Mesendoderm (in vitro differentiated cells): ENCODE data around the gene LYPD4. TPM values are rescaled to one million over a fixed set of nuclear protein-coding genes. Genes with fewer than 3 reads are reported as not detected.

Source experiments
- DNase-seq: peaks from one replicate; pipeline ENCODE4 v3.0.0; 2013
- H2AK5ac ChIP-seq: 2 replicates; pipeline ENCODE4 v1.6.1; 2013; ENCODE audit warnings: low read length, inconsistent platforms
- H2BK120ac ChIP-seq: 2 replicates; pipeline ENCODE4 v1.6.1; 2013; ENCODE audit warnings: low read depth, mild to moderate bottlenecking, low read length, moderate library complexity, mixed read lengths
- H2BK15ac ChIP-seq: replicated peaks from 2 replicates; pipeline ENCODE4 v1.6.1; 2013; ENCODE audit warnings: low read depth, mild to moderate bottlenecking, moderate library complexity
- H2BK5ac ChIP-seq: 2 replicates; pipeline ENCODE4 v1.6.1; 2013; ENCODE audit warnings: low read length, inconsistent platforms
- H3K18ac ChIP-seq: 2 replicates; pipeline ENCODE4 v1.6.1; 2013; ENCODE audit warnings: mild to moderate bottlenecking, low read length, mixed read lengths
- H3K23ac ChIP-seq: one replicate; pipeline ENCODE4 v1.6.1; 2013; ENCODE audit warnings: low read length
- H3K27ac ChIP-seq: 2 replicates; pipeline ENCODE4 v1.5.1; 2013; ENCODE audit warnings: low read depth, mild to moderate bottlenecking, inconsistent platforms, low read length, moderate library complexity
- H3K27me3 ChIP-seq: 2 replicates; pipeline ENCODE4 v1.6.1; 2013; ENCODE audit warnings: low read length, control low read depth, mild to moderate bottlenecking, inconsistent platforms; ENCODE audit not compliant: insufficient read depth, poor library complexity
- H3K36me3 ChIP-seq: 2 replicates; pipeline ENCODE4 v1.6.1; 2013; ENCODE audit warnings: low read length, inconsistent platforms; ENCODE audit not compliant: control insufficient read depth, insufficient read depth
- H3K4ac ChIP-seq: one replicate; pipeline ENCODE4 v1.6.1; 2013; ENCODE audit warnings: low read depth, mild to moderate bottlenecking, low read length, moderate library complexity
- H3K4me1 ChIP-seq: 2 replicates; pipeline ENCODE4 v1.6.1; 2013; ENCODE audit warnings: low read depth, low read length, inconsistent platforms; ENCODE audit not compliant: control insufficient read depth
- H3K4me2 ChIP-seq: 2 replicates; pipeline ENCODE4 v1.6.1; 2013; ENCODE audit warnings: low read length
- H3K4me3 ChIP-seq: 2 replicates; pipeline ENCODE4 v1.5.1; 2013; ENCODE audit warnings: mild to moderate bottlenecking, low read length
- H3K56ac ChIP-seq: one replicate; pipeline ENCODE4 v1.6.1; 2013; ENCODE audit warnings: low read length
- H3K79me1 ChIP-seq: 2 replicates; pipeline ENCODE4 v1.6.1; 2013; ENCODE audit warnings: low read length, inconsistent platforms
- H3K79me2 ChIP-seq: 2 replicates; pipeline ENCODE4 v1.6.1; 2013; ENCODE audit warnings: mild to moderate bottlenecking, low read length; ENCODE audit not compliant: control insufficient read depth, insufficient read depth
- H3K9ac ChIP-seq: 2 replicates; pipeline ENCODE4 v1.6.1; 2013; ENCODE audit warnings: low read length, inconsistent platforms
- H4K5ac ChIP-seq: one replicate; pipeline ENCODE4 v1.6.1; 2013; ENCODE audit warnings: low read length
- H4K8ac ChIP-seq: one replicate; pipeline ENCODE4 v1.6.1; 2013; ENCODE audit warnings: low read depth, mild to moderate bottlenecking, control low read depth, low read length, moderate library complexity
- WGBS: extraction: QIAGEN DNeasy Blood & Tissue Kit; methylation state at CpG from one replicate; pipeline ENCODE4 v1.1.7; 2013; ENCODE audit warnings: low lambda C conversion rate, missing lambda C conversion rate; ENCODE audit not compliant: insufficient coverage; ENCODE audit errors: extremely low coverage; 5-methylcytosine and 5-hydroxymethylcytosine counted together
- polyA plus RNA-seq, 2 experiments: library from polyadenylated mRNA; stranded (reverse); fragments of 200-250 nt; gene quantifications; one replicate each; pipeline ENCODE4 v1.2.3, GENCODE V29; 2013

Gene LYPD4
- polyA plus RNA-seq (2013, experiment 1 of 2): not detected
- polyA plus RNA-seq (2013, experiment 2 of 2): not detected

- no peaks in the 10 kb centered on the region for H3K36me3 ChIP-seq
- H4K5ac ChIP-seq: no peak within 1 kb of the TSS
- no peaks in the 10 kb centered on the region for H3K79me1 ChIP-seq
- no peak within 1 kb of the TSS for H3K4me2 ChIP-seq
- H3K9ac ChIP-seq: no peak within 1 kb of the TSS
- WGBS: no CpG with 5 or more reads among the region's 30 CpGs
- no peak within 1 kb of the TSS for H2AK5ac ChIP-seq
- H2BK5ac ChIP-seq: no peak within 1 kb of the TSS
- H3K79me2 ChIP-seq: no peaks in the 10 kb centered on the region
- H3K4ac ChIP-seq: no peak within 1 kb of the TSS
- H3K23ac ChIP-seq: no peak within 1 kb of the TSS
- H3K27ac ChIP-seq: no peak within 1 kb of the TSS
- no peaks in the 10 kb centered on the region for H3K27me3 ChIP-seq
- no peak within 1 kb of the TSS for H3K4me3 ChIP-seq
- H2BK15ac ChIP-seq: no peak within 1 kb of the TSS
- H3K18ac ChIP-seq: no peak within 1 kb of the TSS
- no peak within 1 kb of the TSS for H3K56ac ChIP-seq
- H4K8ac ChIP-seq: no peak within 1 kb of the TSS
- no peaks in the 10 kb centered on the region for H3K4me1 ChIP-seq
- H2BK120ac ChIP-seq: no peak within 1 kb of the TSS
- no peak for DNase-seq
Measured at GRCh38 chr19:41844601-41845000, at the start of gene LYPD4. LYPD4 (minus strand) TSS chr19:41844683; CDS start chr19:41839285, 5,398 bp downstream.

- H2BK15ac ChIP-seq: no peak overlapping the region
- no peak overlapping the region for H3K4me3 ChIP-seq
- H3K27ac ChIP-seq: no peak overlapping the region
- H3K23ac ChIP-seq: no peak overlapping the region
- no peak overlapping the region for H4K5ac ChIP-seq
- no peak overlapping the region for H3K4me2 ChIP-seq
- peak; percentile 75 for DNase-seq
- no peak overlapping the region for H3K18ac ChIP-seq
- H2BK5ac ChIP-seq: no peak overlapping the region
- no peak overlapping the region for H3K9ac ChIP-seq
- H3K36me3 ChIP-seq: no peaks in the 10 kb centered on the region
- no peak overlapping the region for H3K56ac ChIP-seq
- no peak overlapping the region for H2AK5ac ChIP-seq
- no peak overlapping the region for H2BK120ac ChIP-seq
- H3K79me1 ChIP-seq: no peaks in the 10 kb centered on the region
- H4K8ac ChIP-seq: no peak overlapping the region
- no CpG with 5 or more reads among the region's 6 CpGs for WGBS
- H3K4me1 ChIP-seq: no peaks in the 10 kb centered on the region
- no peak overlapping the region for H3K4ac ChIP-seq
- no peaks in the 10 kb centered on the region for H3K79me2 ChIP-seq
- no peaks in the 10 kb centered on the region for H3K27me3 ChIP-seq
Measured at GRCh38 chr19:41893899-41894298, 49.4 kb upstream of the LYPD4 start.

GRCh38 chr19:41892173-41892902 lies 47.9 kb upstream of the LYPD4 start:
- H3K56ac ChIP-seq: no peak overlapping the region
- no peak for DNase-seq
- no peak overlapping the region for H2AK5ac ChIP-seq
- H2BK5ac ChIP-seq: no peak overlapping the region
- peaks cover 7% of the 10 kb centered on the region for H3K4me1 ChIP-seq
- H3K23ac ChIP-seq: no peak overlapping the region
- WGBS: no CpG with 5 or more reads among the region's 34 CpGs
- no peak overlapping the region for H3K4ac ChIP-seq
- no peak overlapping the region for H4K5ac ChIP-seq
- H3K27ac ChIP-seq: no peak overlapping the region
- H3K79me1 ChIP-seq: no peaks in the 10 kb centered on the region
- H2BK15ac ChIP-seq: no peak overlapping the region
- no peak overlapping the region for H3K4me3 ChIP-seq
- H3K27me3 ChIP-seq: no peaks in the 10 kb centered on the region
- H3K36me3 ChIP-seq: no peaks in the 10 kb centered on the region
- no peak overlapping the region for H4K8ac ChIP-seq
- no peak overlapping the region for H3K18ac ChIP-seq
- H2BK120ac ChIP-seq: no peak overlapping the region
- H3K4me2 ChIP-seq: no peak overlapping the region
- no peaks in the 10 kb centered on the region for H3K79me2 ChIP-seq
- H3K9ac ChIP-seq: no peak overlapping the region

GRCh38 chr19:41890936-41891335 lies 46.5 kb upstream of the LYPD4 start:
- H3K79me2 ChIP-seq: no peaks in the 10 kb centered on the region
- H2AK5ac ChIP-seq: no peak overlapping the region
- no peak overlapping the region for H4K5ac ChIP-seq
- H2BK5ac ChIP-seq: no peak overlapping the region
- no peak for DNase-seq
- no peak overlapping the region for H3K4ac ChIP-seq
- H3K4me3 ChIP-seq: no peak overlapping the region
- H3K4me1 ChIP-seq: peaks cover 13% of the 10 kb centered on the region
- H2BK120ac ChIP-seq: no peak overlapping the region
- H3K23ac ChIP-seq: no peak overlapping the region
- H3K18ac ChIP-seq: no peak overlapping the region
- no peak overlapping the region for H4K8ac ChIP-seq
- H3K27me3 ChIP-seq: no peaks in the 10 kb centered on the region
- no peak overlapping the region for H3K56ac ChIP-seq
- no peak overlapping the region for H3K9ac ChIP-seq
- H2BK15ac ChIP-seq: no peak overlapping the region
- H3K27ac ChIP-seq: no peak overlapping the region
- peaks cover 2% of the 10 kb centered on the region for H3K79me1 ChIP-seq
- H3K36me3 ChIP-seq: no peaks in the 10 kb centered on the region
- no peak overlapping the region for H3K4me2 ChIP-seq
- no CpG with 5 or more reads among the region's 4 CpGs for WGBS

GRCh38 chr19:41889896-41890295 lies 45.4 kb upstream of the LYPD4 start:
- H4K8ac ChIP-seq: no peak overlapping the region
- no peak overlapping the region for H3K27ac ChIP-seq
- DNase-seq: no peak
- no peak overlapping the region for H3K4me2 ChIP-seq
- no peak overlapping the region for H2AK5ac ChIP-seq
- peaks cover 1% of the 10 kb centered on the region for H3K79me2 ChIP-seq
- H3K79me1 ChIP-seq: peaks cover 5% of the 10 kb centered on the region
- no peak overlapping the region for H4K5ac ChIP-seq
- no peaks in the 10 kb centered on the region for H3K36me3 ChIP-seq
- no peak overlapping the region for H3K23ac ChIP-seq
- no peak overlapping the region for H3K56ac ChIP-seq
- H2BK5ac ChIP-seq: no peak overlapping the region
- no peak overlapping the region for H2BK120ac ChIP-seq
- no peak overlapping the region for H3K9ac ChIP-seq
- no peak overlapping the region for H3K18ac ChIP-seq
- no peaks in the 10 kb centered on the region for H3K27me3 ChIP-seq
- no peak overlapping the region for H3K4ac ChIP-seq
- no peak overlapping the region for H3K4me3 ChIP-seq
- WGBS: no CpG with 5 or more reads among the region's 8 CpGs
- peaks cover 13% of the 10 kb centered on the region for H3K4me1 ChIP-seq
- no peak overlapping the region for H2BK15ac ChIP-seq

GRCh38 chr19:41888926-41889325 lies 44.4 kb upstream of the LYPD4 start:
- Histone ChIP-seq H3K79me2 (peaks cover 4% of the 10 kb centered on the region), H2BK15ac (no peak overlapping the region), H3K56ac (no peak overlapping the region), H2AK5ac (no peak overlapping the region), H3K9ac (no peak overlapping the region), H4K5ac (no peak overlapping the region), H3K4me1 (peaks cover 13% of the 10 kb centered on the region), H2BK120ac (no peak overlapping the region), H3K4me3 (no peak overlapping the region), H3K79me1 (peaks cover 7% of the 10 kb centered on the region), H3K27me3 (no peaks in the 10 kb centered on the region), H2BK5ac (no peak overlapping the region), H3K36me3 (no peaks in the 10 kb centered on the region), H3K27ac (no peak overlapping the region), H3K23ac (no peak overlapping the region), H3K18ac (no peak overlapping the region), H4K8ac (no peak overlapping the region), H3K4ac (no peak overlapping the region), H3K4me2 (no peak overlapping the region)
- DNase-seq: no peak
- no CpG with 5 or more reads among the region's 12 CpGs for WGBS
